Measurements from ENCODE around the gene SIVA1. TPM values are rescaled to one million over a fixed set of nuclear protein-coding genes. Genes with fewer than 3 reads are reported as not detected.

The SIVA1 gene
- polyA plus RNA-seq, 3 donors, result 102 to 193 (median 156) TPM

GRCh38 chr14:104714066-104714465, 38.9 kb upstream of the SIVA1 start:
- WGBS (ENCODE audit: insufficient coverage), result 96% methylated on average over 16 of the region's 16 CpGs
- H3K79me2 ChIP-seq (ENCODE audit: insufficient read depth, low read length), result no peaks in the 10 kb centered on the region
- no peak overlapping the region for H3K9ac ChIP-seq (ENCODE audit: insufficient read depth, low read length, poor library complexity, severe bottlenecking)
- Mint-ChIP-seq H3K4me3 (no peak overlapping the region), H3K9me3 (no peaks in the 10 kb centered on the region), H3K36me3 (peaks cover 21 to 39% of the 10 kb centered on the region in 2 donors), H3K27ac (no peak overlapping the region), H3K4me1 (no peaks in the 10 kb centered on the region), H3K27me3 (ENCODE audit: low read depth in 3 of 3) (peaks cover 0 to 1% (median 0%) of the 10 kb centered on the region in 3 donors)
- no peaks in the 10 kb centered on the region for H4K20me1 ChIP-seq (ENCODE audit: insufficient read depth, low read length)
- H3K36me3 ChIP-seq (replicated peaks in 1 of 2; ENCODE audit: control insufficient read depth in 1 of 2, insufficient read depth in 2 of 2, low read length in 2 of 2), result peaks cover 10 to 39% of the 10 kb centered on the region in 2 donors
- H3K4me3 ChIP-seq (replicated peaks in 1 of 3; ENCODE audit: low read depth in 2 of 3, low read length in 3 of 3), result no peak overlapping the region
- DNase-seq, result no peak
- no peaks in the 10 kb centered on the region for H3K27me3 ChIP-seq (ENCODE audit: control insufficient read depth in 2 of 2, insufficient read depth in 2 of 2, low read length in 2 of 2)
- H3K4me1 ChIP-seq (ENCODE audit: control insufficient read depth in 1 of 2, insufficient read depth in 2 of 2, low read length in 2 of 2), result peaks cover 0 to 12% of the 10 kb centered on the region in 2 donors
- no peak overlapping the region for H3K4me2 ChIP-seq (replicated peaks; ENCODE audit: extremely low read depth, low read length, poor library complexity, severe bottlenecking)
- intact Hi-C loops (cut with micrococcal nuclease), result no loop called here
- H3K9me3 ChIP-seq (replicated peaks in 1 of 2; ENCODE audit: control insufficient read depth in 1 of 2, insufficient read depth in 1 of 2, low read length in 2 of 2), result no peaks in the 10 kb centered on the region
- no peak overlapping the region for H3K27ac ChIP-seq (ENCODE audit: low read depth in 1 of 2, low read length in 2 of 2)
- TF ChIP-seq CTCF (IDR thresholded peaks at IDR 0.05), result no peak
- no peak overlapping the region for H2AFZ ChIP-seq (ENCODE audit: insufficient read depth, low read depth, low read length, poor library complexity, severe bottlenecking)

GRCh38 chr14:104714681-104715080, 38.3 kb upstream of the SIVA1 start:
- intact Hi-C loops (cut with micrococcal nuclease), result no loop called here
- H3K9me3 ChIP-seq (replicated peaks in 1 of 2; ENCODE audit: control insufficient read depth in 1 of 2, insufficient read depth in 1 of 2, low read length in 2 of 2), result no peaks in the 10 kb centered on the region
- no peak for TF ChIP-seq CTCF (IDR thresholded peaks at IDR 0.05)
- Mint-ChIP-seq H3K4me3 (no peak overlapping the region), H3K27ac (no peak overlapping the region), H3K27me3 (ENCODE audit: low read depth in 3 of 3) (peaks cover 0 to 1% (median 0%) of the 10 kb centered on the region in 3 donors), H3K36me3 (peaks cover 21 to 41% of the 10 kb centered on the region in 2 donors), H3K9me3 (no peaks in the 10 kb centered on the region), H3K4me1 (no peaks in the 10 kb centered on the region)
- no peak for DNase-seq
- no peak overlapping the region for H3K4me2 ChIP-seq (replicated peaks; ENCODE audit: extremely low read depth, low read length, poor library complexity, severe bottlenecking)
- H4K20me1 ChIP-seq (ENCODE audit: insufficient read depth, low read length), result no peaks in the 10 kb centered on the region
- no peak overlapping the region for H3K4me3 ChIP-seq (replicated peaks in 1 of 3; ENCODE audit: low read depth in 2 of 3, low read length in 3 of 3)
- H3K79me2 ChIP-seq (ENCODE audit: insufficient read depth, low read length), result no peaks in the 10 kb centered on the region
- 99% methylated on average over 23 of the region's 31 CpGs for WGBS (ENCODE audit: insufficient coverage)
- no peak overlapping the region for H3K9ac ChIP-seq (ENCODE audit: insufficient read depth, low read length, poor library complexity, severe bottlenecking)
- no peaks in the 10 kb centered on the region for H3K27me3 ChIP-seq (ENCODE audit: control insufficient read depth in 2 of 2, insufficient read depth in 2 of 2, low read length in 2 of 2)
- no peak overlapping the region for H2AFZ ChIP-seq (ENCODE audit: insufficient read depth, low read depth, low read length, poor library complexity, severe bottlenecking)
- peaks cover 0 to 12% of the 10 kb centered on the region in 2 donors for H3K4me1 ChIP-seq (ENCODE audit: control insufficient read depth in 1 of 2, insufficient read depth in 2 of 2, low read length in 2 of 2)
- no peak overlapping the region for H3K27ac ChIP-seq (ENCODE audit: low read depth in 1 of 2, low read length in 2 of 2)
- peaks cover 10 to 39% of the 10 kb centered on the region in 2 donors for H3K36me3 ChIP-seq (replicated peaks in 1 of 2; ENCODE audit: control insufficient read depth in 1 of 2, insufficient read depth in 2 of 2, low read length in 2 of 2)

Measured in CD14-positive monocyte (primary cell).